Common myeloid progenitor, CD34-positive (primary cell): ENCODE data around the gene NME5.

Experiments used
- CTCF ChIA-PET: fragments of 350-600 bp; sonication (Branson Sonifier 250); formaldehyde crosslinking; loops from one replicate; lab custom pipeline; 2021; ENCODE audit warnings: antibody characterized with exemption; lab: Charles Lee
- POLR2A ChIA-PET: fragments of 350-600 bp; sonication (Branson Sonifier 250); formaldehyde crosslinking; loops from one replicate; lab custom pipeline; 2021; ENCODE audit warnings: antibody characterized with exemption; lab: Charles Lee
- DNase-seq, 3 donors: peaks; one replicate each; pipeline versions ENCODE4 v3.0.0 to v3.0.0-alpha.2; 2013
- H3K27ac ChIP-seq, 2 experiments: 1 replicate in 1 of 2; 2 replicates in 1 of 2; pipeline ENCODE4 v1.7.0; 2013; ENCODE audit warnings: inconsistent platforms in 2 of 2, low read length in 2 of 2, mild to moderate bottlenecking in 2 of 2, low read depth in 1 of 2, moderate library complexity in 1 of 2; ENCODE audit not compliant: severe bottlenecking in 2 of 2, insufficient read depth in 1 of 2, poor library complexity in 1 of 2
- H3K27me3 ChIP-seq, 5 experiments: replicated peaks in 2 of 5; 1 replicate in 3 of 5; 2 replicates in 2 of 5; pipeline versions ENCODE4 v1.6.1 to v1.7.0; 2013; ENCODE audit warnings: low read length in 4 of 5, mild to moderate bottlenecking in 2 of 5, moderate library complexity in 2 of 5, inconsistent platforms in 1 of 5; ENCODE audit not compliant: insufficient read depth in 5 of 5, control insufficient read depth in 4 of 5
- H3K36me3 ChIP-seq, 4 experiments: 1 replicate in 2 of 4; 2 replicates in 2 of 4; pipeline versions ENCODE4 v1.6.1 to v1.7.0; 2013; ENCODE audit warnings: low read length in 3 of 4, control low read depth in 1 of 4, mild to moderate bottlenecking in 1 of 4; ENCODE audit not compliant: control insufficient read depth in 4 of 4, insufficient read depth in 4 of 4
- H3K4me1 ChIP-seq, 4 experiments: 1 replicate in 3 of 4; 2 replicates in 1 of 4; pipeline versions ENCODE4 v1.6.1 to v1.7.1; 2013; ENCODE audit warnings: low read length in 3 of 4, mild to moderate bottlenecking in 3 of 4, control low read depth in 1 of 4, inconsistent platforms in 1 of 4, moderate library complexity in 1 of 4; ENCODE audit not compliant: control insufficient read depth in 4 of 4, insufficient read depth in 4 of 4; ENCODE audit errors: control extremely low read depth in 1 of 4
- H3K4me3 ChIP-seq, 7 experiments: 1 replicate in 4 of 7; 2 replicates in 3 of 7; pipeline versions ENCODE4 v1.5.1 to v1.7.0; 2013; ENCODE audit warnings: mild to moderate bottlenecking in 7 of 7, low read length in 6 of 7, moderate library complexity in 6 of 7, inconsistent platforms in 2 of 7, low read depth in 2 of 7, control low read depth in 1 of 7; ENCODE audit not compliant: insufficient read depth in 4 of 7, control insufficient read depth in 1 of 7; ENCODE audit errors: extremely low read depth in 1 of 7
- H3K9me3 ChIP-seq, 5 experiments: 1 replicate in 4 of 5; 2 replicates in 1 of 5; pipeline versions ENCODE4 v1.6.1 to v1.7.1; 2013; ENCODE audit warnings: low read length in 4 of 5, mild to moderate bottlenecking in 2 of 5, inconsistent platforms in 1 of 5, low read depth in 1 of 5, moderate library complexity in 1 of 5; ENCODE audit not compliant: control insufficient read depth in 4 of 5, insufficient read depth in 2 of 5; ENCODE audit errors: control extremely low read depth in 1 of 5
- WGBS: methylation state at CpG from one replicate; pipeline ENCODE4 v1.1.5; 2013; ENCODE audit not compliant: insufficient coverage; 5-methylcytosine and 5-hydroxymethylcytosine counted together

Gene NME5

DNA sequence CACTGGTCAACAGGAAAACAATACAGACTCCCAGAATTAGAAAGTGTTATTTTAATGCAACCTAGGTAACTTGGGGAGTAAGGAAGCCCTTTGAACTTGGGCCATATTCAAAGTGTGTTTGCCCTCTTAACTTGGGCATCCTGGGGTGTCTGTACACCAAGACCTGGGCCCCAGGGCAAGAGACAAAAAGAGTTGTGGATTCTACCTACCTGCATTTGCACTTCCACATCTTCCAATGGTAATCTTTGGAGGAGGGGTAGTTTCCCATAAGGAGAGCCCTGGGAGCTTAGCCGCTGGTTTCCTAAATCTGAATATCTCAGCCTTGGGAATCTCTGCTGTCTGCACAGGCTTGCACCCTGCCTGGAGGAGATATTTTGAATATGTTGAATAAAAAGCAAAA lies 46.9 kb downstream of the NME5 start:
- Histone ChIP-seq H3K27ac (no peak overlapping the region), H3K36me3 (no peaks in the 10 kb centered on the region), H3K9me3 (no peaks in the 10 kb centered on the region), H3K4me3 (no peak overlapping the region), H3K27me3 (no peaks in the 10 kb centered on the region), H3K4me1 (peaks cover 1 to 21% (median 18%) of the 10 kb centered on the region in 4 experiments)
- WGBS: no CpG with 5 or more reads among the region's 1 CpG
- CTCF ChIA-PET: interaction anchor here (1.2 to 6.6 kb wide), 3 partner anchors 8 to 23 kb away, joined by 3 to 72 read pairs (median 5); no protein-coding TSS in a partner anchor
- POLR2A ChIA-PET: no interaction called here
- DNase-seq: no peak

DNA sequence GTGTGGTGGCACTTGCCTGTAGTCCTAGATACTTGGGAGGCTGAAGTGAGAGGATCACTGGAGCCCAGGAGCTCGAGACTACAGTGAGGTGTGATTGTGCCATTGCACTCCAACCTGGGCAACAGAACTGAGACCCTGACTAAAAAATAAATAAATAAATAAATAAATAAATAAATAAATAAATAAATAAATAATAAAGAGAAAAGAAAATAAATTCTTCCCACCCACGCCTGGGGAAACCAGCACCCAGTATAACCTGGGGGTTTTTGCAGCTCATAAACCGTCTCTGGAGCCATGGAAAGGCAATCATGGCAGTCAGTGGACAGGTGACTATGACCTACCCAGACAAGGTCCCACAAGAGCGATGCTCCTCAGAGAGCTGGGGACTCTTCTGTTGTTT lies 47.5 kb downstream of the NME5 start:
- POLR2A ChIA-PET: no interaction called here
- Histone ChIP-seq H3K27me3 (no peaks in the 10 kb centered on the region), H3K9me3 (no peaks in the 10 kb centered on the region), H3K4me3 (no peak overlapping the region), H3K27ac (no peak overlapping the region), H3K36me3 (no peaks in the 10 kb centered on the region), H3K4me1 (peaks cover 0 to 21% (median 15%) of the 10 kb centered on the region in 4 experiments)
- CTCF ChIA-PET: interaction anchor here (1.2 to 6.6 kb wide), 5 partner anchors 9 to 42 kb away, joined by 3 to 72 read pairs (median 5); no protein-coding TSS in a partner anchor
- 97% methylated on average over 3 of the region's 4 CpGs for WGBS
- DNase-seq: no peak

DNA sequence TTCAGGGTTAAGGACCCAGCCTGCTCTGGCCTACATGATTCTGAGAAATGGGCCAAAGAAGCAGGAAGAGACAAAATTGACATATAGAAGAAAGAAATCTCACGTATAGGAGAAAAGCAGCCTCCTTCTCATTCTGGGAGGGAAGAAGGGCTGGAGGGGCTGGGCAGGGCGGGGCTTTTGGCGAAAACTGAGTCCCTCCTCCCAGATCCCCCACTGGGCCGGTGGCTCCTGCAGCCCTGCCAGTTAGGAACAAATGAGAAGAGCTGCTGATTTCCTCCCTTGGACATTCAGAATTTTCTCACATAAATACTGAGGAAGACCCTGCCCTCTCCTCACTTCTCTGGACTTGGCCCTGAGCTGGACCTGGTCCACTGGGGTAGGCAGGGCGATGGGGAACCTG lies 55.5 kb downstream of the NME5 start, which contains the start of gene WNT8A:
WNT8A (plus strand) TSS at position 332 of the 400 bp plus-strand sequence. CDS start 95 bp downstream, outside the sequence.
- Histone ChIP-seq H3K36me3 (no peaks in the 10 kb centered on the region), H3K9me3 (no peaks in the 10 kb centered on the region), H3K4me1 (peaks cover 0 to 7% (median 2%) of the 10 kb centered on the region in 4 experiments), H3K27me3 (no peaks in the 10 kb centered on the region), H3K4me3 (no peak within 1 kb of the TSS), H3K27ac (no peak within 1 kb of the TSS)
- ChIA-PET CTCF (interaction anchor here (0.9 to 11.6 kb wide), 6 partner anchors 16 to 197 kb away, joined by 3 to 101 read pairs (median 4); no protein-coding TSS in a partner anchor), POLR2A (interaction anchor here (1.2 kb wide), 1 partner anchor 349 kb away, joined by 3 read pairs; no protein-coding TSS in a partner anchor)
- no peak for DNase-seq
- 100% methylated on average over 3 of the region's 5 CpGs for WGBS

DNA sequence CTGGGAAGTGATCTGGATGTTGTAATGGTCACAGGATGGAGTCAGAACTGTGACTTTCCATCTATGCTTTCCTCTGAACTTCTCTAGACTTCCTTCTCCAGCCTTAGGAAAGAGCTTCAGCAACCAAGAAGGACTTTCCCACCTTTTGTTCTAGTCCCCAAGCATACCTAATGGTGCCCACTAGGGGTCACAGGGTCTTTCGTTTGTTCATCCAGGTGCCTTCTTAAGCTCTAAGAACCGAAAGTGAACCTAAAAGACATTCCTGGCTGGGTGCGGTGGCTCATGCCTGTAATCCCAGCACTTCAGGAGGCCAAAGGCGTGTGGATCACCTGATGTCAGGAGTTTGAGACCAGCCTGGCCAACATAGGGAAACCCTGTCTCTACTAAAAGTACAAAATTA lies 57.2 kb downstream of the NME5 start:
- no peak overlapping the region for H3K27ac ChIP-seq
- no peaks in the 10 kb centered on the region for H3K9me3 ChIP-seq
- peaks cover 0 to 7% (median 2%) of the 10 kb centered on the region in 4 experiments for H3K4me1 ChIP-seq
- POLR2A ChIA-PET: interaction anchor here (0.6 kb wide), 1 partner anchor 66 kb away, joined by 3 read pairs; no protein-coding TSS in a partner anchor
- CTCF ChIA-PET: interaction anchor here (0.6 to 11.6 kb wide), 17 partner anchors 8 to 62 kb away, joined by 3 to 101 read pairs (median 5); partner anchors contain the start of gene NME5
- H3K27me3 ChIP-seq: no peaks in the 10 kb centered on the region
- H3K36me3 ChIP-seq: no peaks in the 10 kb centered on the region
- H3K4me3 ChIP-seq: no peak overlapping the region
- WGBS: 98% methylated on average over 4 of the region's 4 CpGs
- DNase-seq: peak in 2 of 3 donors; percentile 15 to 23

DNA sequence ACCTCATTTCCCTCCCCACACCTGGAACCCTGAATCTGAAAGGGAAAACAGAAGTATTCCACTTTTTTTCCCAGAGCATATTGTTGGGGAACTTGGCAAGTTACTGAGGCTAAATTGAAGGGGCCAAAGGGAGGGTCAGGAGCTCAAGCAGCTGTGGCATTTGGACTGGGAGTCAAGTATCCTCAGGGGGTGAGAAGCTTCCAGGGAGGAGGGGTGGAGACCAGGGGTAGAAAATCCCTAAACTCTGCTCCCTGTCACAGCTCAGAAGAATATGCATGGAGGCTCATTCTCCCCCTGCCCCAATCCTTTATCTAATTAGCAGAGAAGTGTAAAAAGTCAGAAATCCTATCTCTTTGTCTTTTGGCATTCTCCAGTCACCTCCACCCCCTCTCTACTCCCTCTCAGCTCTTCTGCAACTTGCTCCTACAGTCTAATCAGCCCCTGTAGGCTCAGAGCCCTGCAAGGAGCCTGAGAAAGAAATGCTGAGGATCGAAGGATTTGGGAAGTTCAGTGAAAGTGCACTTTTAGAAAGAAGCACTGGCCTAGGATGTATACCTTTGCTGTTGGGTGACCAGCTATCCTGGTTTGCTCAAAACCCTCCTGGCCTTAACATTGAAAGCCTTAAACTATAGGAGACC lies 61.1 kb downstream of the NME5 start:
- POLR2A ChIA-PET: interaction anchor here (0.8 kb wide), 1 partner anchor 18 kb away, joined by 3 read pairs; no protein-coding TSS in a partner anchor
- Histone ChIP-seq H3K27me3 (no peaks in the 10 kb centered on the region), H3K36me3 (no peaks in the 10 kb centered on the region), H3K27ac (no peak overlapping the region), H3K4me1 (peaks cover 0 to 7% (median 2%) of the 10 kb centered on the region in 4 experiments), H3K4me3 (no peak overlapping the region), H3K9me3 (no peaks in the 10 kb centered on the region)
- DNase-seq: no peak
- no CpG with 5 or more reads among the region's 1 CpG for WGBS
- CTCF ChIA-PET: interaction anchor here (0.8 to 11.6 kb wide), 25 partner anchors 9 to 450 kb away, joined by 3 to 101 read pairs (median 6); partner anchors contain the start of gene KIF20A

DNA sequence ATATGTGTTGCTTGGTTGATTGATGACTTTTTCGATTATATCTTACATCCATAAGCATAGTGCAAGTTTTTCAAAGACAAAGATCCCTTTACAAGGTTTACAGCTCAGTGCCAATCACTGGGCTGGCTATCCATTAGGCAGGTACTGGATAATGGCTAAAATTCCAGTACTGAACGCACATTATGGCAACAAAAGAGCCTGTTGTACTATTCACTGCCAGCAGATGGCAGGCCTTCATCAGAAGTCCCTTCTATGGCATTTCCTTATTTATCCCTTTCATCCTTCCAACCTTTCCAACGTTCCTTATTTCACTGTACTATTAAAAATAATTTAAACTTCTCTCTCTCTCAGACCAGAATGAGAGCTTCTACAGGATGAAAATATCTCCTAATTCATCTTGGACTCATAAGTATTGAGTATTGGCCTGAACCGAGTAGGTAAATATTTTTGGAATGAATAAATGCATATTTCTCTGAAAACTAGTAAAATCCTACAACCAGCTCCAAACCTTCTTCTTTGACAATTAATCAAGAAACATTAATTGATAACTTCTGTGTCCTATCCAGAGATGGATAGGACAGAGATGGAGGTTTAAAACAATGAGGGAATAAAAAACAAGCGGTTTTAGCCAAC lies 62.0 kb downstream of the NME5 start:
- no peaks in the 10 kb centered on the region for H3K36me3 ChIP-seq
- H3K4me1 ChIP-seq: peaks cover 0 to 7% (median 2%) of the 10 kb centered on the region in 4 experiments
- WGBS: 50% methylated on average over 2 of the region's 5 CpGs
- H3K4me3 ChIP-seq: no peak overlapping the region
- ChIA-PET CTCF (interaction anchor here (0.5 to 11.6 kb wide), 31 partner anchors 8 to 449 kb away, joined by 3 to 101 read pairs (median 4); partner anchors contain the start of gene KIF20A), POLR2A (no interaction called here)
- H3K27me3 ChIP-seq: no peaks in the 10 kb centered on the region
- peak; percentile 51 to 72 (median 65) for DNase-seq
- H3K27ac ChIP-seq: no peak overlapping the region
- no peaks in the 10 kb centered on the region for H3K9me3 ChIP-seq
